ENCODE data around the gene TNRC18.

TNRC18 gene

GRCh38 chr7:5448378-5449037 lies 24.9 kb upstream of the TNRC18 start:
- no peak for DNase-seq

GRCh38 chr7:5445981-5446594 lies 22.5 kb upstream of the TNRC18 start:
- no peak for DNase-seq

- DNase-seq = no peak
These were observed 20.0 kb upstream of the TNRC18 start for GRCh38 chr7:5443678-5444077.

- no peak for DNase-seq
These were observed 19.2 kb upstream of the TNRC18 start for GRCh38 chr7:5442757-5443305.

DNA sequence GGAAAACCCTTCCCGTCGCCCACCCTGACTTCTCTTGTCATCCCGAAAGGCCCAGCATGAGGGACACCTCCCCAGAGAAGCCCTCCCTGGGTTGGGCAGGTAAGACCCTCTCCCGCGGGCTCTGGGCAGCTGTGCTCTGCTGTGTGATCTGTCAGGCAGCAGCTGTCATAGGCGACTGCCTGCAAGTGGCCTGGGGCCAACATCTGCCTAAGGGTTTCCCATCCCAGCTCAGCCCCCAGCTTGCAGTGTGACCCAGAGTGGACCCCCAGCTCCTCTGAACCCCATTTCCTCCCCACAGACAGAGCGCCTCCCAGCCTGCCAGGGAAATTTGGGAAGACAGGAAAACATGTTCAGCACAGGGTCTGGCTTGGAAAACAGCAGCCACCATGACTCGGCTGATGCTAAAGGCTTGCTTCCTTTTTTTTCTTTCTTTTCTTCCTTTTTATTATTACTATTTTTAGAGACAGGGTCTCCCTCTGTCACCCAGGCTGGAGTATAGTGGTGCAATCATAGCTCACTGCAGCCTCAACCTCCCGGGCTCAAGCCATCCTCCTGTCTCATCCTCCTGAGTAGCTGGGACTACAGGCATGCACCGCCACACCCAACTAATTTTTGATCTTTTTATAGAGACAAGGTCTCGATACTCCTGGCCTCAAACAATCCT lies 18.3 kb upstream of the TNRC18 start:
- no peak for DNase-seq

GRCh38 chr7:5439572-5440496 lies 16.2 kb upstream of the TNRC18 start:
- no peak for DNase-seq

DNA sequence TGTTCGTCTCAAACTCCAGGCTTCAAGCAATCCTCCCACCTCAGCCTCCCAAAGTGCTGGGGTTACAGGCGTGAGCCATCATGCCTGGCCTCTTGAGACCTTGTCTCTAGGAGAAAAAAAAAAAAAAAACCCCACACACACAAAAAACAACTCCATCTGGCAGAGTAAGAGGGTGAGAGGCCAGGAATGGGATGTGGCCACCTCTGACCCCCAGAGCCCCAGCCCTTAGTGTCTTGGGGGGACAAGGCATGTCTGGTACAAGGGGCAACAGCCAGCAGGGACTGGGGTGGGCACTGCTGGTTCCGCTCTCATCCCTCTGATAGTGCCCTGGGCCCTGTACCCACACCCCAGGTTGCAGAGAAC lies 15.6 kb upstream of the TNRC18 start:
- no peak for DNase-seq

GRCh38 chr7:5437987-5438386 lies 14.4 kb upstream of the TNRC18 start:
- no peak for DNase-seq

- no peak for DNase-seq
These were observed 13.8 kb upstream of the TNRC18 start for GRCh38 chr7:5437348-5437892.

- DNase-seq = no peak
These were observed 12.5 kb upstream of the TNRC18 start for GRCh38 chr7:5436003-5436678.

GRCh38 chr7:5435291-5436002 lies 11.8 kb upstream of the TNRC18 start:
- DNase-seq = no peak

DNA sequence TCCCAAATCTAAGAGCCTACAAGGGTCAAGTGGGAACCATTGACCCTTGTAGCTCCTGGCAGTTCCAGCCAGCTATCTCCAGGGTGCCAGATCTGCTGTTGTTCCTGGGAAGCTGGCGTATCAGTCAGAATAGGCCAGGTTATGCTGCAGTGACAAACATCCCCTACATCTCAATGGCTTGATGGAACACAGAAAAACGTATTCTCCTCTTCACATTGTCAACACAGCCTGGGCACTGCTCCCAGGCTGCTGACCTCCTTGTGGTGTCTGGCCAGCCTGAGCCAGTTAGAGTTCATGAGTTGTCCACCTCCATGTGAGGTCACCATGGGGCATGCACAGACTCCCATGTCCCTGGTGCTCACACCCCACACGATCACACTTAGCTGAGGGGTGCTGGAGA lies 9.5 kb upstream of the TNRC18 start:
- no peak for DNase-seq

DNA sequence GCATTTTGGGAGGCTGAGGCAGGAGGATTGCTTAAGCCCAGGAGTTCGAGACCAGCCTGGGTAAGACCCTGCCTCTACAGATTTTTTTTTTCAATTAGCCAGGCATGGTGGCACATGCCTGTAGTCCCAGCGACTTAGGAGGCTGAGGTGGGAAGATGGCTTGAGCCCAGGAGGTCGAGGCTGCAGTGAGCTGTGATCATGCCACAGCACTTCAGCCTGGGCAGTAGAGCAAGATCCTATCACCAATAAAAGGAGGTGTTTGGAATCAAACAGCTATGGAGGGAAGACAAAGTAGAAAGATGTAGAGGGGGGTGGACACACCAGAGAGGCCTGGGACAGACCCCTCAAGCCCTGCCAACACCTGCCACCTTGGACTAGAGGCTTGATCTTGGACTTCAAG lies 9.1 kb upstream of the TNRC18 start:
- DNase-seq = no peak

DNA sequence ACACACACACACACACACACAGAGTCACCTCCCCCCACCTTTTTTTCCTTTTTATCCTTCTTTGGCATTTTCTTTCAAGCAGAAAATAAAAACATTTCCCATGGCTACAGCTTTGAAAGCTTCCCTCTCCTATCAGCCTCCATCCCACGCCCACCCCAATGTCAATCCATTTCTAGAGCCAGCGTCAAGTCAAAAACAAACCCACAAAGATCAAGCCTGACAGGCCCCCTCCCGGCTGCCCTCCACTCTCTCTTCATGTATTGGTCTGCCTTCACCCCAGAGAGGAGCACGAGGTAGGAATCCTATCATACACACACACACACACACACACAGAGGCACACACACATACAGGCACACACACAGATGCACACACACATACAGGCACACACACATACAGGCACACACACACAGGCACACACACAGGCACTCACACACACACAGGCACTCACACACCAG lies 8.0 kb upstream of the TNRC18 start:
- DNase-seq = no peak

- DNase-seq = no peak
These were observed 6.9 kb upstream of the TNRC18 start for GRCh38 chr7:5430612-5430947.

DNA sequence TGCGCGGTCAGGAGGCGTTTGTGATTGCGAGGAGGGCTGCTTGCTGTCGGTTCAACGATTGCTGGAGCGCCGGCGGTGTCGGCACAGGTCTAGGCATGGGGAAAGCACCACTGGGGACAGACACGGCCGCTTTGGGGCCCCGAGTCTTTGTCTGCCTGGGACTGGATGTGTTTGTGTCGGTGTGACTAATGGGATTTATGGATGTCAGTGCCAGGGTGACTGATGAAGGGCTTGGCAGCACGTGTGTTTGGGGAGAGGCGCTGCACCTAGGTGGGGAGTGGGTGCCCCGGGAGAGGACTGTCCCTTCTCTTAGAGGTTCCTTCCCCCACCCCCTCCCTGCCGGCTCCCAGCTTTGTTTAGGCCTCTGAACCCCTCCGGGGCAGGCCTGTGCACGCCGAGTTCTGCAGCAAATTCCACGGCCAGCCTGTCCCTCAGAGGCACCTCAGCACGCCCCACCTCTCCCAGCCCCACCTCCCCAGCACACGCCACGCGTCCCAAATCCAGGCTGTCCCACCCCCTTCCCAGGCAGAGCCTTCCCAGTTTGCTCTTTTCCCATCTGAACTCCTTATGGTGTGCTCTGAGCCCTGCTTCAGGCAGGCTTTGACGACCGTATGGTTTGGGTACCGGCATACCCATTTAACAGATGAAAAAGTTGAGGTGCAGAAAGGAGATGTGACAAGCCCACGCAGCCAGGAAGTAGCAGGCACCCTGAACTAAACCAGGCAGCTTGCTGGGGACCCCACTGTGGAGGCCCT lies 6.4 kb upstream of the TNRC18 start:
- no peak for DNase-seq

GRCh38 chr7:5429253-5429856 lies 5.7 kb upstream of the TNRC18 start:
- no peak for DNase-seq

DNA sequence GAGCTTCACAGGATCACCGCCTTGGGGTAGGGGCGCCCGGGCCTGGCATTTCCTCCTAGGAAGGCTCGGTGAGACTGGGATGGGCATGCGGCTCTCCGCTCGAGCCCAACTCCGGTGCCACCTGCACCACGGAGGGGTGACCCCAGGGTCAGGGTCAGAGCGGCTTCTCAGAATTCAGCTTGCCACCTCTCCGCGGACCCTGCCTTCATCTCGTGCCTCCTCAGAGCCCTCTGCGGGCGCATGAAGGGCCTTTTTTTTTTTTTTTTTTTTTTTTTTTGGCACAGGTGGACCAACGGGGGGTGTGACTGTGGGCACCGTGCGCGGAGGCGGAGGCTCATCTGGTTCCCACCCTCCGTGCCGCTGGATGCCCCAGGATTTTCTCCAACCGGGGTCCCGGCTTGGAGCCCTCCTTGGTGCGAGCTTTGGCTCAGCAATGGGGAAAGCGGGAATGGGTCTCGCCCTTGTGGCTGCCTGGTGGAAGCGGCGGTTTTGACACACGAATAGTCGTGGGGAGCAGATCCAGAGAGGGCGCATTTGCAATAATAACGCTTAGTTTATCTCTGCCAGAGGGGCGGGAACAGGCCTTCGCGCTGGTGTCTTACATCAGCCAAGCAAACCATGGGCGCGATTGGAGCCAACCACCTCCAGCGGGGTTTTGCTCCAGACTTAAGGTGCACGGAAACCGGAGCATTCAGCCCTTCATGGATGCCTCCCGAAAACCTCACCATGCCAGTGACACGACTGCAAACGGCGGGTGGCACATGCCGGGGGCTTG lies 5.0 kb upstream of the TNRC18 start:
- DNase-seq = no peak

DNA sequence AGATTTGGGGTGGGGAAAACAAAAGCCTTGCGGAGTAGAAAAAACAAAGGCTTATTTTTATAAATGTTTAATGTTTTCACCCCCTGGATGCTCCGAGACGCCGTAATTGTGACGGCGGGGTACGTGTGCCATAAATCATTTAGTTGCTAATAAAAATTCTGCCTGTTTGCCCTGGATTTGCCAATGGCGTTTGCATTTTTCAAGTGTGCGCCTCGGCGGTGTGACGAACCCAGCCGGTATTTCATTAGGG lies 2.5 kb upstream of the TNRC18 start:
- peak in 1 of 2 donors; percentile 10 for DNase-seq
